Panc1 (cell line): ENCODE measurements around the gene CHST15. TPM values are rescaled to one million over a fixed set of nuclear protein-coding genes. Genes with fewer than 3 reads are reported as not detected.

Experiments used
- ATAC-seq: fragments of 200-7000 bp; cut with Tn5 transposase; 2 replicates; pipeline ENCODE4 v1.9.1; 2020; ENCODE audit warnings: mild to moderate bottlenecking, moderate library complexity
- BruUV-seq: library from RNA; stranded (reverse); fragments of 400-500 nt; replicated peaks from 2 replicates; lab custom pipeline; 2021; lab: Mats Ljungman, UMichigan
- CTCF ChIA-PET: fragments of 300-600 bp; sonication (Branson Sonifier 250); formaldehyde crosslinking; loops from one replicate; lab custom pipeline; 2022; ENCODE audit warnings: antibody characterized with exemption; lab: Charles Lee
- POLR2A ChIA-PET: fragments of 300-600 bp; sonication (Branson Sonifier 250); formaldehyde crosslinking; loops from one replicate; lab custom pipeline; 2022; ENCODE audit warnings: antibody characterized with exemption; lab: Charles Lee
- DNase-seq: peaks from one replicate; pipeline ENCODE4 v3.0.0-alpha.2; 2010; ENCODE audit warnings: low read depth, low spot score
- H3K27ac ChIP-seq: 2 replicates; pipeline ENCODE4 v1.5.1; 2011; ENCODE audit warnings: mild to moderate bottlenecking, low read length, inconsistent platforms
- H3K27me3 ChIP-seq: fragments of 200-500 bp; sonication (Bioruptor generic); 2 replicates; pipeline ENCODE4 v1.6.0; 2014; ENCODE audit warnings: low read length, inconsistent platforms; ENCODE audit not compliant: control insufficient read depth, insufficient read depth
- H3K36me3 ChIP-seq: fragments of 200-500 bp; sonication (Bioruptor generic); 2 replicates; pipeline ENCODE4 v1.5.1; 2014; ENCODE audit warnings: inconsistent platforms, mild to moderate bottlenecking, low read length, moderate library complexity; ENCODE audit not compliant: control insufficient read depth, insufficient read depth
- H3K4me1 ChIP-seq: 2 replicates; pipeline ENCODE4 v1.5.1; 2011; ENCODE audit warnings: inconsistent platforms, mild to moderate bottlenecking, low read length, moderate library complexity; ENCODE audit not compliant: control insufficient read depth, insufficient read depth
- H3K4me3 ChIP-seq, 2 experiments: 2 replicates each; pipeline ENCODE4 v1.5.1; 2011 to 2012; ENCODE audit warnings: low read depth in 2 of 2, low read length in 2 of 2, mild to moderate bottlenecking in 2 of 2, inconsistent platforms in 1 of 2, moderate library complexity in 1 of 2
- H3K9me3 ChIP-seq: fragments of 200-500 bp; sonication (Bioruptor generic); 2 replicates; pipeline ENCODE4 v1.5.1; 2014; ENCODE audit warnings: low read depth, mild to moderate bottlenecking, inconsistent platforms, low read length, moderate library complexity; ENCODE audit not compliant: control insufficient read depth, insufficient read depth
- POLR2AphosphoS5 ChIP-seq: IDR thresholded peaks from 2 replicates; pipeline ENCODE4 v1.6.1; 2012; ENCODE audit warnings: mild to moderate bottlenecking, low read depth, low read length, moderate library complexity
- SIN3A ChIP-seq: IDR thresholded peaks from 2 replicates; pipeline ENCODE4 v1.6.1; 2012; ENCODE audit warnings: low read depth, mild to moderate bottlenecking, low read length, moderate library complexity, borderline replicate concordance; ENCODE audit not compliant: insufficient read depth
- TCF7L2 ChIP-seq: IDR thresholded peaks from 2 replicates; pipeline ENCODE4 v1.6.1; 2011; ENCODE audit warnings: mild to moderate bottlenecking, low read depth, low read length, inconsistent platforms
- in situ Hi-C: cut with HindIII; loops from 2 replicates; pipeline ENCODE4 v1.10.0; 2016; ENCODE audit warnings: low sequenced_read_pairs, low pct_unique_long_range_greater_than_20kb
- intact Hi-C: fragments of 100-400 bp; cut with micrococcal nuclease; formaldehyde crosslinking; loops from one replicate; pipeline ENCODE4 v1.10.0; 2022; ENCODE audit not compliant: unreplicated experiment
- total RNA-seq: library from RNA; stranded (reverse); gene quantifications from one replicate; pipeline ENCODE4 v1.2.1, GENCODE V29; 2021; ENCODE audit not compliant: unreplicated experiment
- TF ChIP-seq, protein P1 (sequence below): fragments of 450-650 bp; IDR thresholded peaks from 2 replicates; pipeline ENCODE4 v1.5.1; 2017; ENCODE audit warnings: mild to moderate bottlenecking
- TF ChIP-seq, protein P2 (sequence below), 2 experiments: IDR thresholded peaks; 2 replicates each; pipeline ENCODE4 v1.6.1; 2011 to 2012; ENCODE audit warnings: low read depth in 2 of 2, control low read depth in 1 of 2, low read length in 1 of 2, mild to moderate bottlenecking in 1 of 2, moderate library complexity in 1 of 2; ENCODE audit not compliant: insufficient read depth in 1 of 2

CHST15 gene
- total RNA-seq, 1 experiment from 2014 or later = 33.2 TPM

DNA sequence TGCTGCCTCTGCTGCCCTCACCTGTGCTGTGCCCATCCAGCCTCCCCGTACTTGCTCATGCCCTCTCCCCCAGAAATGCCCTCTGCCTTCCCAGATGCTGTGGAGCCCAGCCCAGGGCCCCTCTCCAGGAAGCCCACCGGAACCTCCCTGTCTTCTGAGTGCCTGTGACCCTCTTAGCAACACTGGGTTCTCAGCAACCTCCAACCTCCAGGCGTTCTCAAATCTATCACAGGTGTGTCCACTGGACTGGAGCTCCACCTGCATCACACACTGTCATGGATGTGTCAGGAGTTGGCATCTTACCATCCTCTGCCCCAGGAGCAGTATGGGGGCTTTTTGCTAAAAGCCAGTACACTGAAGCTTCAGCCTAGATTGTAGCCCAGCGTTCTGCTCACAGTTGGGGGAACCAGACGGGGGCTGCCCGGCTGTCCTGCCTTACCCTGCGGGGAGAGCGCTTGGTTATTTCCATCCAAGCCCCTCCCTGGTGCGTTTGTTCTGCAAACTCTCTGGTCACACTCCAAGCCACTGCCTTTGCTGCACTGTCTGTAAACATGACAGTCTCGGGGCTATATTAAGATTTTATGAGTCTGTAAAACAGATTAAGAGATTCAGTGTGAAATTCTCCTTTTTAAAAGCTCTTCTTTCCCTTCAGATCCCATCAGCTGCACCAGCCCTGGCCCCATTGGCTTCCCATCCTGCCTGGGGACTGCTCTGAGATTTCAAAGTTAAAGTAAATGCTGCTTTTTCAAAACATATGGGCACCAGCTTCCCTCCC lies 130.5 kb downstream of the CHST15 start:
- TF ChIP-seq, protein P1, sequence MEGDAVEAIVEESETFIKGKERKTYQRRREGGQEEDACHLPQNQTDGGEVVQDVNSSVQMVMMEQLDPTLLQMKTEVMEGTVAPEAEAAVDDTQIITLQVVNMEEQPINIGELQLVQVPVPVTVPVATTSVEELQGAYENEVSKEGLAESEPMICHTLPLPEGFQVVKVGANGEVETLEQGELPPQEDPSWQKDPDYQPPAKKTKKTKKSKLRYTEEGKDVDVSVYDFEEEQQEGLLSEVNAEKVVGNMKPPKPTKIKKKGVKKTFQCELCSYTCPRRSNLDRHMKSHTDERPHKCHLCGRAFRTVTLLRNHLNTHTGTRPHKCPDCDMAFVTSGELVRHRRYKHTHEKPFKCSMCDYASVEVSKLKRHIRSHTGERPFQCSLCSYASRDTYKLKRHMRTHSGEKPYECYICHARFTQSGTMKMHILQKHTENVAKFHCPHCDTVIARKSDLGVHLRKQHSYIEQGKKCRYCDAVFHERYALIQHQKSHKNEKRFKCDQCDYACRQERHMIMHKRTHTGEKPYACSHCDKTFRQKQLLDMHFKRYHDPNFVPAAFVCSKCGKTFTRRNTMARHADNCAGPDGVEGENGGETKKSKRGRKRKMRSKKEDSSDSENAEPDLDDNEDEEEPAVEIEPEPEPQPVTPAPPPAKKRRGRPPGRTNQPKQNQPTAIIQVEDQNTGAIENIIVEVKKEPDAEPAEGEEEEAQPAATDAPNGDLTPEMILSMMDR = no peak
- TF ChIP-seq, protein P2, sequence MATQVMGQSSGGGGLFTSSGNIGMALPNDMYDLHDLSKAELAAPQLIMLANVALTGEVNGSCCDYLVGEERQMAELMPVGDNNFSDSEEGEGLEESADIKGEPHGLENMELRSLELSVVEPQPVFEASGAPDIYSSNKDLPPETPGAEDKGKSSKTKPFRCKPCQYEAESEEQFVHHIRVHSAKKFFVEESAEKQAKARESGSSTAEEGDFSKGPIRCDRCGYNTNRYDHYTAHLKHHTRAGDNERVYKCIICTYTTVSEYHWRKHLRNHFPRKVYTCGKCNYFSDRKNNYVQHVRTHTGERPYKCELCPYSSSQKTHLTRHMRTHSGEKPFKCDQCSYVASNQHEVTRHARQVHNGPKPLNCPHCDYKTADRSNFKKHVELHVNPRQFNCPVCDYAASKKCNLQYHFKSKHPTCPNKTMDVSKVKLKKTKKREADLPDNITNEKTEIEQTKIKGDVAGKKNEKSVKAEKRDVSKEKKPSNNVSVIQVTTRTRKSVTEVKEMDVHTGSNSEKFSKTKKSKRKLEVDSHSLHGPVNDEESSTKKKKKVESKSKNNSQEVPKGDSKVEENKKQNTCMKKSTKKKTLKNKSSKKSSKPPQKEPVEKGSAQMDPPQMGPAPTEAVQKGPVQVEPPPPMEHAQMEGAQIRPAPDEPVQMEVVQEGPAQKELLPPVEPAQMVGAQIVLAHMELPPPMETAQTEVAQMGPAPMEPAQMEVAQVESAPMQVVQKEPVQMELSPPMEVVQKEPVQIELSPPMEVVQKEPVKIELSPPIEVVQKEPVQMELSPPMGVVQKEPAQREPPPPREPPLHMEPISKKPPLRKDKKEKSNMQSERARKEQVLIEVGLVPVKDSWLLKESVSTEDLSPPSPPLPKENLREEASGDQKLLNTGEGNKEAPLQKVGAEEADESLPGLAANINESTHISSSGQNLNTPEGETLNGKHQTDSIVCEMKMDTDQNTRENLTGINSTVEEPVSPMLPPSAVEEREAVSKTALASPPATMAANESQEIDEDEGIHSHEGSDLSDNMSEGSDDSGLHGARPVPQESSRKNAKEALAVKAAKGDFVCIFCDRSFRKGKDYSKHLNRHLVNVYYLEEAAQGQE (IDR thresholded peaks at IDR 0.05; ENCODE audit: insufficient read depth in 1 of 2, low read depth in 2 of 2, low read length in 1 of 2) = no peak
- no peak for TF ChIP-seq POLR2AphosphoS5
- no peaks in the 10 kb centered on the region for H3K9me3 ChIP-seq
- no peak for ATAC-seq
- H3K27ac ChIP-seq = no peak overlapping the region
- DNase-seq = no peak
- no peaks in the 10 kb centered on the region for H3K4me1 ChIP-seq
- no peaks in the 10 kb centered on the region for H3K36me3 ChIP-seq
- intact Hi-C loops (no loop called here), in situ Hi-C loops (no loop called here)
- no peak overlapping the region for H3K4me3 ChIP-seq
- ChIA-PET POLR2A (no interaction called here), CTCF (interaction anchor here (0.6 to 0.7 kb wide), 2 partner anchors 387 to 826 kb away, joined by 3 read pairs; no protein-coding TSS in a partner anchor)
- peaks cover 15% of the 10 kb centered on the region for H3K27me3 ChIP-seq
- no TSS peak for BruUV-seq

DNA sequence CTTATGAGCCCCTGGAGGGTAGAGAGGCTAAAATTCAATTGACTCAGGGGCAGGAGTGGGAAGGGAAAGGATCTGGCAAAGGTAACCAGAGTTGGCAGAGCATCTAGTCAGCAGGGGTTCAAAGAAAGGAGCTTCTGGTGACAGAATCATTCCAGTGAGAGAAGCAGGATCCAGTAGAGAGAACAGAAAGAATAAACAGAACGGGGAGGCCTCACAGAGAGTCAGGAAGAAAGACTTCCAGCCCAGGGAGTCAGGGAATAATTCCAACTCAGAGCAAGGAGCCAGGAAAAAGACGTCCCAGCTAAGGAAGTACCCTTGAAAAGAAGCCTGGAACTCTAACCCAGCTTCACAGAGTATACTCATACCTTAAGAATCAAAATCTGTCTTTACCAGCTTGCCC lies 135.2 kb downstream of the CHST15 start:
- Histone ChIP-seq H3K4me3 (no peak overlapping the region), H3K4me1 (no peaks in the 10 kb centered on the region), H3K27me3 (peaks cover 17% of the 10 kb centered on the region), H3K9me3 (no peaks in the 10 kb centered on the region), H3K36me3 (no peaks in the 10 kb centered on the region), H3K27ac (no peak overlapping the region)
- intact Hi-C loops = no loop called here
- no TSS peak for BruUV-seq
- in situ Hi-C loops = no loop called here
- ChIA-PET POLR2A (no interaction called here), CTCF (no interaction called here)
- TF ChIP-seq TCF7L2 (no peak), POLR2AphosphoS5 (no peak), SIN3A (no peak)
- TF ChIP-seq, protein P2 (IDR thresholded peaks at IDR 0.05; ENCODE audit: insufficient read depth in 1 of 2, low read depth in 2 of 2, low read length in 1 of 2) = no peak
- TF ChIP-seq, protein P1 = no peak
- DNase-seq (no peak), ATAC-seq (no peak)
